GM19238 (cell line): ENCODE data around the gene NKAIN2.
"Not testable (repeated sequence)": the region's sequence is repeated elsewhere in the genome, so short reads cannot be mapped to it uniquely, and the experiment has no call there.

Experiments
- DNase-seq: peaks from one replicate; pipeline ENCODE4 v3.0.0; 2011; ENCODE audit warnings: low spot score; ENCODE audit not compliant: insufficient read length

The NKAIN2 gene

DNA sequence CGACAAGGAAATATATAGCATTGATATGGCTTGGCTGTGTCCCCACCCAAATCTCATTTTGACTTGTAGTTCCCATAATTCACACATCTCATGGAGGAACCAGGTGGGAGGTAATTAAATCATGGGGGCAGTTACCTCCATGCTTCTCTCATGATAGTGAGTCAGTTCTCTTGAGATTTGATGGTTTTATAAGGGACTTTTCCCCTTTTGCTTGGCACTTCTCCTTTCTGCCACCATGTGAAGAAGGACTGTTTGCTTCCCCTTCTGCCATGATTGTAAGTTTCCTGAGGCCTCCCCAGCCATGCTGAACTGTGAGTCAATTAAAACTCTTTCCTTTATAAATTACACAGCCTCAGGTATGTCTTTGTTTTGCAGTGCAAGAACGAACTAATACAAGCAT lies 756.4 kb downstream of the NKAIN2 start:
- DNase-seq, result not testable (repeated sequence)

DNA sequence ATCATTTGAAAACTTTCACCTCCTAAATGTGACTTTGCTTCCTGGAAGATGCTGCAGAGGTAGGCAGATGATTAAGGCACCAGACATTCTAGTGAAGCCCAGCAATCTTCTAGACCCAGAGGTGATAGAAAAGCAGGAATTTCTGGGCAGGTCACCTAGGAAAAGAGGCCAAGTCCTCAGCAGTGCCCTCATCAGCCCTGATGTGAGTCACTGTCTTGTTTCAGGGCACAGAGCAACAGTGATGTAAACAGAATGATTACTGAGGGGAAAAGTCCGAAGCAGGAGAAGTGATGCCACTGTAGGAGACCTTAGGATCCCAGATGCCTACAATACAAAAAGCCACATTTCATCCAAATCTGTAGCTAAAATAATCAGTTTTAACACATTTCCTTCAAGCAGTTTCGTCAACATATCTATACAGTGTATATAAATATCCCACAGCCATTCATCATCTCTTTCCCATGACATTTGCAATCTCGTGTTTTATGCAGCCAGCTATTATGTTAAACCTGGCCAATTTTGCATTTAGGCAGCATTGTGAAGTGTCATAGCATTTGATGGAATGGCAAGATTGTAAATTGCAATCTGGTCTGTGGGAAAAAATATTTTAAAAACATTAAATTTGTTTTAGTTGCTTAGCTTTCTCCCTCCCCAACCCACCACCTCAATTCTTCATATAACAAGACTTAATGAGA lies 757.4 kb downstream of the NKAIN2 start:
- no peak for DNase-seq

DNA sequence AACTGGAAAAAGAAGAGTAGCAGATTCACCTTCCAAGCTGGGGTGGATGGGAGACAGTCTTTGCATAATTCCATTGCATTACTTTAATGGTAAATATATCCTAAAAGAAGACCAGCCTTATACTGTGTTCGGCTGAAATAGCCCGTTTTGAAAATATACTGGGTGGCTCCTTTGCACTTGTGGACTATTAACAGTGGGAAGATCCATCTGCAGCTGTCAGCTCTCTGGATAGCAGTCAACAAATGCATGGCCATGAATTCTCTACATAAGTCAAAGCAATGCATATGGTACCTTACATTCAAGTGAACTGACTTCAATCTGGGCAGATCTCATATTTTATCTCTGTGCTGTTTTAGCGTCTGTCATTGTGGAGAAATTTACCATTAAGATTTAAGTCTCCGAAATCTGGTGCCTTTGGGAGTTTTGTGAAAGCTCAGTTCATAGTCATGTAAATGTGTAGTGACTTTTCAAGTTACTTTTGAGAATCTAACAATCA lies 758.0 kb downstream of the NKAIN2 start:
- DNase-seq, result no peak

DNA sequence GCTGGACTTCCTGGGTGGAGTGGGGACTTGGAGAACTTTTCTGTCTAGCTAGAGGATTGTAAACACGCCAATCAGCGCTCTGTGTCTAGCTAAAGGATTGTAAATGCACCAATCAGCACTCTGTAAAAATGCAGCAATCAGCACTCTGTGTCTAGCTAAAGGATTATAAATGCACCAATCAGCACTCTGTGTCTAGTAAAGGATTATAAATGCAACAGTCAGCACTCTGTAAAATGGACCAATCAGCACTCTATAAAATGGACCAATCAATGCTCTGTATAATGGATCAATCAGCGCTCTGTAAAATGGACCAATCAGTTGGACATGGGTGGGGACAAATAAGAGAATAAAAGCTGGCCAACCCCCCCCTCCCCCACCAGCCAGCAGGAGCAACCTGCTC lies 760.5 kb downstream of the NKAIN2 start:
- not testable (repeated sequence) for DNase-seq

DNA sequence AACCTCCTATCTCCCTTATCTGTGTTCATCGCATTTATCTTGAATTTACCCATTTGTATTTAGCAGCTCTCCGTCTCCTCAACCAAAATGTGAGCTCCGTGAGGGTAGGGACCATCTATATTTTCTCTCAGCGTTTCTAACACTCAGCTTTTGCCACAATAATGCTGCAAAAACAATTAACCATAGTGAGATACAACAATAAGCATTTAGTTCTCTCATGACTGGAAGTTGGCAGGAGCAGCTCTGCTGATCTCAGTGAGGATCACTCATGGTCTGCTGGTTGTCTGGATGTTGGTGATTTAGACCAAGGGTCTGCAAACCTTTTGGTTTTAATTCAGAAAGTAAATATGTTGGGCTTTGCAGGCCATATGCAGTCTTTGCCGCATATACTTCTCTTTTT lies 763.7 kb downstream of the NKAIN2 start:
- DNase-seq, result no peak

DNA sequence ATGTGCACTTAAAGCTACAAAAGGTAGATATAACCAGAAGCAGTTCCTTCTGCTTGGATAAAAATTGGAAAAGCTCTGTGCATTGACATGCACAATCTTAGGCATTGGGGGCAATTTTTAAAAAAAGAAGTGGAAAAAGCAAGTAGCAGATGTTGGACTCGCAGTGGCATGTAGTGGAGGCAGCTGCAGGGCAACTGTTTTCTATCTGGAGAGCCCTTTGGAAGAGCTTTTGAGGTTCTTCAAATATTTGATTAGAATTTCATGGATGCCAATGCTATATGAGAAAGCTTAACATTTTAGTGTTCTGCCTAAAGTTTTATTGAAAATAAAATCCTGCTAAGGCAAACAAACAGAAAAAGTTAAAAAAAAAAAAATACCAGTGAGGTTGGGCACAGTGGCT lies 770.3 kb downstream of the NKAIN2 start:
- DNase-seq, result no peak

DNA sequence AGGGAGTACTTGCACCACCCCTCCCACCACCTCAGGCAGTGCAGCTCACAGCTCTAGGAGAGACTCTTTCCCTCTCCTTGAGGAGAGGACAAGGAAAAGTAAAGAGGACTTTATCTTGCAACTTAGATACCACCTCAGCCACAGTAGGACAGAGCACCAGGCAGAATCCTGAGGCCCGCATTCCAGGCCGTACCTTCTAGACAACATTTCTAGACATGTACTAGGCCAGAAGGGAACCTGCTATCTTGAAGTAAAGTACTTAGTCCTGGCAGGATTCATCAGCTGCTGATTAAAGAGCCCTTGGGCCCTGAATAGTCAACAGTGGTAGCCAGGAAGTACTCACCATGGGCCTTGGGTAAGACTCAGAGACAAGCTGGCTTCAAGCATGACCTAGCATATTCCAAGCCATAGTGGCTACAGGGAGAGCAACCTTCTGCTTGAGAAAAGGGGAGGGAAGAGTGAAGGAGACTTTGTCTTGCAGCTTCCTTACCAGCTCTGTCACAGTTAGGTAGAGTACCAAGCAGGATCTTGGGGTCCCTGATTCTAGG lies 774.1 kb downstream of the NKAIN2 start:
- no peak for DNase-seq

DNA sequence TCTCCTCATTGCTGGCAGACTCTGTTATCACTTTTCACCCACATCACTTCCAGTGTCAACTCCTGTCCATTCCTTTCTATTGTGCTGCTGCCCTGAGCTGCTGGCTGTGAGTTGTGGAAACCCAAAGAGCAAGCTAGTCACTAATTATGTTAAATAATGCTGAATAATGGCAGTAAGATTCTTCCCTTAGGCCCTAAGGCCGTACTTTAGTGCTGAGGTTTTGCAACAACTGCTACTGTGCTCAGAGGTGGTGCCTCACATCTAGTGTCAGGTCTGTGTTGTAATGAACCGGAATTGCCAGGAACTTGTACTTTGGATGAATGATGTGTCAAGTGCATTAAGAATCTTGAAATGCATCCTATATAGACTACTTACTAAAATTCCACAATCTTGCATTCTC lies 786.3 kb downstream of the NKAIN2 start:
- no peak for DNase-seq

DNA sequence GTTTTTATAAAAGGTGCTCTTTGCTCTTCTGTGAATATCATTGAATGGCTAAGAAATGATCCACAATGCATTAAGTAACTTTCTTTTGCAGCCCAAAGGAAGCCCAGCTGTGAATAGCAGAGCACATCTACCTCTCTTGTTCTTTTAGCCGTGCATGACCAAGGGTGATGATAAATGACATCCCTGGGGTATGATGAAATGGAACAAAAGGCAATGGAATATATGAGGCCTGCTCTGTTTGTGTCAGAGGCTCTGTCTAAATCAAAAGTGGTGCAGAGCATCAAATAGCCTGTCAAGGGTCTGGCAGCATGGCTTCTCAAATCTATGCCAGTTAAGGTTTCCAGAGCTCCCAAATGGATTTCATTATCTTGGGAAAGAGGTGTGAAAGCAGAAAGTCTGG lies 796.0 kb downstream of the NKAIN2 start:
- DNase-seq, result no peak

DNA sequence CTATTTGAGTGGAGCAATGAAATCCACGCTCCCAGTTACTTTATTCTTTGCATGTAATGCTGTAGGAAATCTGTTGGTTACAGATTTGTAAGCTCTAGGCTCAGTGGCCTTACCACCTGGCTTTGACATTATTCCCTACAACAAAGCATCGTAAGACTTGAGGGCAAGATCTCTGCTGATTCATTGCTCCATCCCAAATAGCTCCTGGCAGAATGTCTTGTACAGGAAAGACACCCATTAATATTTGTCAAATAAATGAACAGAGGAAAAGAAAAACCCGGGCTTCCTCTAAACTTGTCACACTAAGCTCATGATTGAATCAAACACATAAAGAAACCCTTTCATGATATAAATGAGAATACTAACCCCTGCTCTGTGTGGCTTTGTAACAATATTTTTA lies 801.1 kb downstream of the NKAIN2 start:
- DNase-seq, result no peak

DNA sequence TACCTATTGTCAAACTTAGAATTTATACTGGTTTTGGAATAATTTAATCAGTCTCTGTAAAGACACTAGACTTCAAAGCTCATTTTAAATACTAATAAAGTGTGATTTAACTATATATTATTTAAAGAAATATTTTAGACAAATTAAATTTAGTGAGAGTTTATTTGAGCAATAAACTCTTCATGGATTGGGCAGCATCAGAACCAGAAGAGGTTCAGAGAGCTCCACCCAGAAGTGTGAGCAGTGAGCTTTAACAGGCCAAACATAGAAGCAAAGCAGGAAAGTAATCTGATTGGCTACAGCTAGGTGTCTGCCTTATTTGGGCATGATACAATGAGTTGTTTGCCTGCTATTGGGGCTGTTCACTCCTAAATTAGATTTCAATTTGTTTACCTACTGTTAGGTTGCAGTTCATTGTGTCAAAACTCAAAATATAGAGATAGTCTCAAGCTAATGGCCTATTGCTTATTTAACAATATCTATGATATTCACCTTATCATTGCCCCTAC lies 803.5 kb downstream of the NKAIN2 start:
- no peak for DNase-seq

DNA sequence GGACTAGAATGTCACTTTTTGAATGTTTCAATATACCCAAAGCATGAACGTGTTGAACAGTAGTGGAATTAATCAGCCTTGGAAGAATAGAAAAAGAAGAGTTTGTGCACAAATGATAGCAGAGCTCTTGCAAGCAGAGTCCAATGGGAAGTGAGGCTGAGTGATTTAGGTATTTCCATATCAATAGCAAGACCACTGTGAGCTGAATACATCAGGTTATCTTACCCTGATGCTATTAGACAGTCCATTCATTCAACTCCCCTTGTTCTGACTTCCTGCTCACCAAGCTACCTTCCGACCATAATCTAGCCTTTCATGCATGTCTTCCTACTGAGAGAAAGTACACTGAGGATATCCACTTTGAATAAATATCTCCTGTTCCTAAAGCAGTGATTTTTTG lies 809.4 kb downstream of the NKAIN2 start:
- no peak for DNase-seq

DNA sequence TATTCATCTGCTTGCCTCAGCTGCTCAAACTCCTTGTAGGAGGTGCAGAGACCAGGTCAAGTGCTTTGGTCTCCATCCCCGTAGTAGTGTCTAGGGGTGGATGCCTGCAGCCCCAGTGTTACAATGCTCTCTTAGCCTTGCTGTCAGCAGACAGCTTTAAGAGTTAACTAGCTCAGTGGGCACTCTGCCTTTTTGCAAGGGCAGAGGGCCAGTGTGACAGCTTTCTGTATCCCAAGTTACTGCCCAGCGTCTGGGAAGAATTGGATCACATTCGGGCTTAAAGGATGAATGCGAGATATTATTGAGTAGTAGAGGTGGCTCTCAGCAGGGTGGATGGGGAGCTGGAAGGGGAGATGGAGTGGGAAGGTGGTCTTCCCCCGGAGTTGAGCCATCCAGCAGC lies 818.7 kb downstream of the NKAIN2 start:
- no peak for DNase-seq

DNA sequence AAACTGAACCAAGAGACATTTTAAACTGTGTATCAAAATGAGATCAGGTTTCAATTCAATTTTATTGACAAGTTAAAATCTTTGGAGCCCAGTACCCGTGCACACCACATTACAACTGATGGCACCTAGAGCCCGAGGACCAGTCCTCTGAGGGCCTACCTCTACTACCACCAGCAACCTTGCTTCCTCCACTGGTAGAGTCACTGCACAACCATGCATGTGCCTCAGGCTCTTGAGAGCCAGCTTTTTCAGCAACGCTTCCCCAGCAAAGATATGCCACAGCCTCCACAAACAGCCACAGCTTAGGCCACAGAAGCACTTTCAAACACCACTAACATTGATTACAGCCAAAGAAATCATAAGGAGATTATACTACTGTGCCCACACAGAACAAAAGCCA lies 830.0 kb downstream of the NKAIN2 start:
- DNase-seq, result no peak

DNA sequence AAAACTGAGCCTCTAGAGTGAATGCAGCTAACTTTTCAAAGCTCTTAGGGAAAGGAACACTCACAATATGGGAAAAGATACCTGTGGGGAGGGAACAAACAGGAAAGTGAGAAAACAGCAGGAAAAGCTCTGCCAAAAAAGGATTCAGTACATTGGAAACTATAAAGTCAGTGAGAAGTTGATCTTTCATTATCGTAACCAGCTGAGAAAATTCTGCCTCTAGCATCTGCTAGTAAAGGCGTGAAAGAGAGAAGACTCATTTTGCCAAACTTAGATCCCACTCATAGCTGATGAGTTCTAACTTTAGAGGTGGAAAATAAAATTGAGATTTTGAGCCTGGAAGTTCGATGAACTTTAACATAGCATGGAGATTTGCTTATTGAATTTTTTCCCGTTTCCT lies 836.8 kb downstream of the NKAIN2 start:
- DNase-seq, result no peak

DNA sequence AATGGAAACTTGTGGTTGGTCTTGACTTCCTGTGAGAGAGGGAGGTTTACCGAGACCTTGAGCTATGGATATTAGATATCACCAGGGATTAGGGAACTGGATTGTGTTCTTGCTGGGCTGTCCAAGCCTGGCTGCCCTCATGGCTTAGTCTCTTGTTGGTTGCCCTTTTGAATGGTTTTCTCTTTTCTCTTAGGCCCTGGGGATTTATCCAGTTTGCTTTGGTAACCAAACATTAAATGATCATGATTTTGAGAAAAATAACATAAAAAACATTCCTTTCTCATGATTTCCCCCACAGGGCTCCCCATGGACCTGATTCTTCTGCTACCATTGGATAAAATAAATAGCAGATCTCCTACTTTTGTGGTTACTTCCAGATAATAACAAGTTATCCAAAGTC lies 852.2 kb downstream of the NKAIN2 start:
- no peak for DNase-seq

DNA sequence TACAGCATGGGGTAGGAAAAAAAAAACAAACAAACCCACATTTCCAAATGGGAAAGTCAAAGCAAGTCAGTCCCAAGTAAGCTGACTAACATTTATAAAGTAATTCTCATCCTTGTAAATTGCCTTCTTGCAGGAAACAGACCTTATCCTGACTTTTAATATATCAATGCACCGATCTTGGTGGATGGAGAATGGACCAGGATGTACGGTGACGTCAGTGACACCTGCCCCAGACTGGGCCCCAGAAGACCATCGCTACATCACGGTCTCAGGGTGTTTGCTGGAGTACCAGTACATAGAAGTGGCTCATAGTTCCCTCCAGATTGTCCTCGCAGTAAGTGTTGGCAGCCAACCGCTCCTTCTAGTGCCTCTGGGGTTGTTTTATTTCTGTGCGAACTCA lies 854.4 kb downstream of the NKAIN2 start:
- no peak for DNase-seq

DNA sequence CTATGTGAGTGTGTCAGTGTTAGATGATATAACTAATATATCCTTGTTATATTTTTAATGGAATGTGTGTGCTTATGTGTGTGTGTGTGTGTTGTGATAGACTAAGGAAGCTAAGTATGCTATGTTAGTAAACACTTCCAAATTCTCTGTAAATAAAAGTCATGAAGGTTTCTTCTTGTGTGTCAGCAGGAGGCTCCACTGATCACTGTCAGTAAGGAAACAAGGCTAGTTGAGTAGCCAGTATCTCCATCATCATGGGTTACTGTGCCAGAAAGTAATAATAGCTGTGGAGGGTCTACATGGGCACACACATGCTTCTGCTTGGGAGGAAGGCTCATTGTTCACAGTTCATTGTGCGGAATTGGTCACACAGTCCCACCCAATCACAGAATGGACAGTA lies 855.8 kb downstream of the NKAIN2 start:
- no peak for DNase-seq

DNA sequence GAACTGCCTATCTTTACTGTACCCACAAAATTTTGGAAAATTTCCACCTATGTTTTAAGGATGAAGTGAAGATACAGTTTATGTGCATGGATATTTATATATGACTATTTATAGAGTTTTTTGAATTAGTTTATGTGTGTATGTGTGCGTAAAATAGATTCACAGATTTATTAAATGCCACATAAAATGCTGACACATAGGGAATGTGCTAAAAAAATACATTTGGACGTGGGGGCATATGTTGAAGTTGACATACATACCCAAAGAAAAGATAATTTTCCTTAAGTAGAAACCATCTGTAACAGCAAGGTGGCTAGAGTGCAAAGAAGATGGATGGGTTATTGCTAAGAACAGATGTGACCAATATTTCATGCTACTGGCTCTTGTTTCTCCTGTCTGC lies 856.5 kb downstream of the NKAIN2 start:
- DNase-seq, result no peak

DNA sequence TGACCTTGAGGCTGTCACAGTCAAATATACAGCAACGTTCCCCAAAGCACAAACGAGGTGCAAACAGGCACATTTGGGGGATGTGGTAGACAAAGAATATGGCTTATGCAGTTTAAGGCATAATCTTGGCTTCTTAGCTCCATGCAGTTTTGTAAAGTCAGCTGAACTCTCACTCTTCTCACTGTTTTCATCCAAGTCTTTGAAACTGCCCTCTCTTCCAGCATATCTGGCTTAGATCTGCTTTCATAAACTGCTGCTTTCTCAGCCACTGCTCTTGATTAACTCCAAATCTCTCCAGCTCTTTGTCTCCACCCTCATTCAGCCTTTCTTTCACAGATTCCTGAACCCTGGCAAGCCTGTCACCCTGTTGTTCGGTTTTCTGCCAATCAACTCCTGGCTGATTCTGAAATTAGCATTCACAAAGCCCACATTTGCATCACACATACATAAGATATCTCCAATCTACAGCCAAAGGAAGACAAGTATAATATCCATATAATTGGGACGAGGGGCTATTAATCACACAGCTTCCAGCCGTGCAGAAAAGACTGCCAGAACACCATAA lies 857.5 kb downstream of the NKAIN2 start:
- no peak for DNase-seq

DNA sequence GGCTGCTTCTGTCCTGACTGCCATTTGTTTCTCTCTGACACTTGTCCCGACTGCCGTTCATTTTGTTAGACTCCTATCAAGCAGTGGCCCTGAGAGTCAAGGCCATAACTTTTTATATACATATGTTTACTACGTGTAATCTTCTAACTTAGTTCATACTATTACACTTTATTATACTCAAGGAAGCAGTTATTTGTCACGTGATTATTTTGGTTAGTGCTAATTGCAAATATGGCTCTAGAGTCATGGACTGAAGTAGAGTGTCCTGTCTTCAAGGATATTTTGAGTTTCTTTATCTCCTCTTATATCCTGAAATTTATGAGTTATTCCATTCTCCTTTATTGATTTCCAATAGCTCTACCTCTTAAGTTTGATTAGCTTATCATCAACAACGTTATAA lies 864.4 kb downstream of the NKAIN2 start:
- DNase-seq, result no peak

DNA sequence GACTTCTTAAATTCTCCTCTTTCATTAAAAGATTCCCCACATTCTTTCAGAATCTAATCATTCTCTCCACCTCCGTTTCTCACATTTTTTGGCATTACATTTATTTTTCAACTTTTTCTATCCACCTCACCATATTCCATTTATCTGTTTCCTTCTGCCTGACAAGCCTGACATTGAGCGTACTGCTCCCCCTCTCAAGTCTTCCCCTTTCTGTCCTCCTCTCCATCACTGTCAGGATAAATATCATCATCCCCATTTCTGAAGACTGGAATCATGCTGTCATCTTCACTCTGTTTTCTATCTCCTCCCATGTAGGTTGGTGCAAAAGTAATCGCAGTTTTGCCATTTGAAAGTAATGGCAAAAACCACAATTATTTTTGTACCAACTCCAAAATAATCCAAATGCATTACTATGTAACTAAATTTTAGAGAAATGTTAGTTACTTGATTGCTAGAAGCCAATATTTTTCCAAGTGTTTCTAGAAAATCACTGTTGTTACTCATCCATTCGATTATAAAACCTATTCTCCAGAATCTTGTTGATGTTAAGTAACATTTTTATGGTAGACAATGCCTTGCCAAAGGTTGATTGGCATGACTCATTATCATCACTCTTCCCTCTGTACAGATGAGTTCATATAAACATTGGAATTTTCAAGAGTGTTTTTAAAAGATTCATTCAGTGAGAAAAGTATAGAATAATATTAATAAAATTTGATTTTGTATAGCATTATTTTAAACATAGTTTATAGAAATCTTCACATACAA lies 866.2 kb downstream of the NKAIN2 start:
- no peak for DNase-seq
